ENCODE data around the gene KCNK16.

DNA sequence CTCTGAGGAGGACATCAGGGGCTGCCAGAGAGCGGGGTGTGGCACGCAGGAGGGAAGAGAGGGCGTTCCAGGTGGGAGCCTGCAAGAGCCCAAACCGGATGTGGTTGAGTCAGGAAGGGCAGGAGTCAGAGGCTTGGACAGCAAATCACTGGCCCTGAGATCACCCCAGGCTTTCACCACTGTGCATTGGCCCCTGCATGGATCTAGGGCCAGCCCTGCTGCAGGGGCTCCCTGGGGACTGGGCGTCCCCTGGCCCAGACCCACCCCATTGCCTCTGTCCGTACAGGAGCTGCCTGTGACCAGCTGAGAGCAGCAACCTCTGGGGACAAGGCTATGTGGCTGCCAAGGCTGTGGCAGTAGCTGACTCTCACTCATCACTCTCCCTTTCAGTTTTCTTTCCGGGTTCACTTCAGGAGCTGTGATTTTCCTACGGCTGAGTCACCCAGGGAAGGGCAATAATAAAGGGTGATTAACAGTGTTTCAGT is 42.2 kb downstream of the KCNK16 start:
- no peak for TF ChIP-seq EZH2 (IDR thresholded peaks at IDR 0.05; ENCODE audit: insufficient read depth, poor library complexity, severe bottlenecking)
- TF ChIP-seq EZH2phosphoT487 (IDR thresholded peaks at IDR 0.05; ENCODE audit: insufficient read depth, low read depth), result no peak

Data from GM23248 (cell line).